Gastroesophageal sphincter (tissue), 2 donors: ENCODE results near the gene CRABP2.

Source experiments
- POLR2A ChIP-seq, 2 donors: fragments of 450-650 bp; IDR thresholded peaks; one replicate each; pipeline ENCODE4 v1.6.1; 2017; ENCODE audit warnings: antibody characterized with exemption in 2 of 2, mild to moderate bottlenecking in 2 of 2, moderate library complexity in 1 of 2
- POLR2AphosphoS5 ChIP-seq: sonication (generic); formaldehyde crosslinking; IDR thresholded peaks from one replicate; pipeline ENCODE4 v1.6.1; 2017; ENCODE audit warnings: antibody characterized with exemption

DNA sequence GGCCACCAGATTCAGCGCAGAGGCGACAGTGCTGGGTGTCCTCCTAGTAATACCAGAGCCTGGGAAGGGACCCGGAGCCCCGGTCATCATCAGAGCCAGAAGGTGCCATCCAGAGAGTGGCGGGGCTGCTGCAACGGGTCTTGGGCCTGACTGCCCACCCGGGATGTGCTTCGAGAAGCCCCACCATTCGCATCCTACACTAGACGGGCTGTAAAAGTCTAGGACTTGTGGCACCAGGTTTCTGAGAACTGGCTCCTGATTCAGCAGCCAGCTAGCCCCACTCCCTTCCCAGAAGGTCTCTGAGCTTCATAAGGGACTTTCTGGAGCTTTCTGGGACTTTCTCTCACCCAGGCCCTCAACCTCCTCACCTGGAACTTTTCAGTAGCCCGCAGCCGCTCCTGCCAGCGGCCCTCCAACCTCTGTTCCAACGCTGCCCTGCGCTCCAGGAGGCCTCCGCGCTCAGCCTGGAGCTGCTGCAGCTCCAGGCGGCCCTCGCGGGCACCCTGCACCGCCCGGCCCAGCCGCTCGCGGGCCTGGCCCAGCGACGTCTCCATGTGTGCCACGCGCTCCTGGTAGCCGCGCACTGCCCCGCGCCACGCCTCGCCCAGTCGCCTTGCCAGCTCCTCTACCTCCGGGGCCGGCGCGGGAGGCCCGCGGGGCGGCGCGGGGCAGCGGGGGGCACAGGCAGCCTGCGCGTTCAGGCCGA is 29.1 kb downstream of the CRABP2 start:
- TF ChIP-seq POLR2AphosphoS5 (no peak), POLR2A (IDR thresholded peaks at IDR 0.05) (no peak)
